GM12801 (cell line): ENCODE measurements around the gene ASCL1.

Experiments
- TF ChIP-seq, protein P1 (sequence below): IDR thresholded peaks from one replicate; pipeline ENCODE4 v1.5.1; 2011; ENCODE audit warnings: control low read depth; ENCODE audit not compliant: insufficient read length; ENCODE audit errors: extremely low read depth

The ASCL1 gene

GRCh38 chr12:102957339-102958050 is at the start of gene ASCL1:
Gene ASCL1, plus strand, starts transcription at chr12:102957674. Its CDS starts 571 bp downstream, at chr12:102958245.
- TF ChIP-seq, protein P1, sequence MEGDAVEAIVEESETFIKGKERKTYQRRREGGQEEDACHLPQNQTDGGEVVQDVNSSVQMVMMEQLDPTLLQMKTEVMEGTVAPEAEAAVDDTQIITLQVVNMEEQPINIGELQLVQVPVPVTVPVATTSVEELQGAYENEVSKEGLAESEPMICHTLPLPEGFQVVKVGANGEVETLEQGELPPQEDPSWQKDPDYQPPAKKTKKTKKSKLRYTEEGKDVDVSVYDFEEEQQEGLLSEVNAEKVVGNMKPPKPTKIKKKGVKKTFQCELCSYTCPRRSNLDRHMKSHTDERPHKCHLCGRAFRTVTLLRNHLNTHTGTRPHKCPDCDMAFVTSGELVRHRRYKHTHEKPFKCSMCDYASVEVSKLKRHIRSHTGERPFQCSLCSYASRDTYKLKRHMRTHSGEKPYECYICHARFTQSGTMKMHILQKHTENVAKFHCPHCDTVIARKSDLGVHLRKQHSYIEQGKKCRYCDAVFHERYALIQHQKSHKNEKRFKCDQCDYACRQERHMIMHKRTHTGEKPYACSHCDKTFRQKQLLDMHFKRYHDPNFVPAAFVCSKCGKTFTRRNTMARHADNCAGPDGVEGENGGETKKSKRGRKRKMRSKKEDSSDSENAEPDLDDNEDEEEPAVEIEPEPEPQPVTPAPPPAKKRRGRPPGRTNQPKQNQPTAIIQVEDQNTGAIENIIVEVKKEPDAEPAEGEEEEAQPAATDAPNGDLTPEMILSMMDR: no peak

DNA sequence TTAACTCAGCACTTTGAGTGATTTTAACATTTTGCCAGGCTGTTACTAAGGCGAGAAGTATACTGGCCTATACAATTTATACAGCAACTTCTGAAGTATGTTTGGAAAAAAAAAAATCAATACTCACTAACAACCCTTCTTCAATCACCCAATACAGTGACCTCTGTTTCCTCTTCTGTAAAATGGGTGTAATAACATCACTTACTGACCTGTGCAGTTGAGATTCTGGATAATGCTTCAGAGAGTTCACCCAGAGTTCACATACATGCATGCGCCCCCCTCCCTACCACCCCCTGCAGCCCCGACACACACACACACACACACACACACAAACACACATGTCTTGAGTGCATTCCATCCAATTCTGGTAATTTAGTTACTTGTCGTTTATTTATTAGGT is 49.6 kb upstream of the ASCL1 start:
- TF ChIP-seq, protein P1: no peak

DNA sequence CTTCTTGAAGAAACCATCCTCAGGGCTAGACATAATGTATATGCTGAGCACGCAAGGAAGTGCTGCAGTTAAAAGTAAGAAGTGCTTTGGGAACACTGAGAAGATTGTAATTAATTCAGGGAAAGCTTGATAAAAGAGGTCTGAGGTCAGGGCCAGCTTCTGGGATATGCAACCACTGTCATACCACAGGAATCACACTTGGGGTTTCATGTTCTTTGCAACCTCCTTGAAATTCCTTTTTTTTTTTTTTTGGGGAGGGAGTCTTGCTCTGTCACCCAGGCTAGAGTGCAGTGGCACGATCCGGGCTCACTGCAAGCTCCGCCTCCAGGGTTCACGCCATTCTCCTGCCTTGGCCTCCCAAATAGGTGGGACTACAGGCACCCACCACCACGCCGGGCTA is 47.3 kb upstream of the ASCL1 start:
- TF ChIP-seq, protein P1: no peak

GRCh38 chr12:102910792-102911191 is 46.7 kb upstream of the ASCL1 start:
- TF ChIP-seq, protein P1: no peak

DNA sequence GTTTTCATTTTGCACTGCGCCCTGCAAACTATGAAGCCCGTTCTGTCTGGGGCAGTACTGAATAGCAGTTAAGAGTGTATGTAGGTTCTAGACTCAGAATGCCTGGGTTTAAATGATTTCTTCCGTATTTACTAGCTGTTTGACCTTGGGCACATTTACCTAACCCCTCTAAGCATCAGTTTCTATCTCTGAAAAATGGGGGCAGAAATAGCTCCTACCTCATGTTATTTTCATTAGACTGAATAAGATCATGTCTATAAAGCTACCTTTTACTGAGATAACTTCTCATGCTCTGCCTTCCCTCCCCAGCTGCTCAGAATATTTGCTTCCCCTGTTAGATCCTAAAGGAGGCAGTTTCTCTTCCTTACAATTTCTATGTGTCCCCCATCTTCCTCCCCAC is 46.2 kb upstream of the ASCL1 start:
- TF ChIP-seq, protein P1: no peak

DNA sequence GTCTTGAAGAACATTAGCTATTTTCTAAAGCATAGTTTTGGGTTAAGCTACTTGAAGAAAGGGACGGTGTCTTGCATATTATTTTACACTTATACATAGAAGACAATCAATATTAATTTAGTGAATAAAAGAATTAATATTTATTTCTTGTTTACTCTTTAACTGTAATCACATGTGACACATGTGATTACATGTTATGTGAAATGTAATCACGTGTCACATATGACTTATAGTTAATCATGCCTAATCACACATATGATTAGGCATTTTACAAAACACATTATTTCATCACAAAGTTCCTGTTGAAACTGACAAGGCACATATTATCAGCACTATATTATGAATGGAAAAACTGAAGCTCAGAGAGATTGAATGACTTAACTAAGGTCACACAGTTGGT is 45.2 kb upstream of the ASCL1 start:
- TF ChIP-seq, protein P1: no peak

GRCh38 chr12:102913453-102914226 is 43.8 kb upstream of the ASCL1 start:
- TF ChIP-seq, protein P1: no peak
